Sigmoid colon (tissue), 4 donors: Measurements from ENCODE around the gene SLC5A4.

Source experiments
- CTCF ChIP-seq, 4 experiments: fragments of 450-650 bp in 3 of 4; fragments of 200-600 bp in 1 of 4; IDR thresholded peaks; one replicate each; pipeline ENCODE4 v1.5.1; 2016 to 2019; ENCODE audit warnings: antibody characterized with exemption in 4 of 4, mild to moderate bottlenecking in 3 of 4, moderate library complexity in 2 of 4
- POLR2A ChIP-seq, 2 donors: fragments of 450-650 bp; IDR thresholded peaks; one replicate each; pipeline ENCODE4 v1.6.1; 2016; ENCODE audit warnings: antibody characterized with exemption in 2 of 2, mild to moderate bottlenecking in 2 of 2, moderate library complexity in 2 of 2
- POLR2AphosphoS5 ChIP-seq, 4 donors: sonication (generic); formaldehyde crosslinking; IDR thresholded peaks; one replicate each; pipeline ENCODE4 v1.6.1; 2017; ENCODE audit warnings: antibody characterized with exemption in 4 of 4

- TF ChIP-seq POLR2A (IDR thresholded peaks at IDR 0.05) (no peak), CTCF (IDR thresholded peaks at IDR 0.05) (no peak), POLR2AphosphoS5 (IDR thresholded peaks at IDR 0.05) (no peak)
These were observed 38.2 kb downstream of the SLC5A4 start for GRCh38 chr22:32216911-32217310.
